Stomach (tissue), 9 donors: ENCODE data around the gene TLE3. TPM values are rescaled to one million over a fixed set of nuclear protein-coding genes. Genes with fewer than 3 reads are reported as not detected.

Source experiments
- DNase-seq, 2 donors: peaks; one replicate each; pipeline versions ENCODE4 v3.0.0 to v3.0.0-alpha.2; 2013 to 2019
- H3K27ac ChIP-seq, 5 donors: fragments of 200-600 bp in 4 of 5; sonication (generic) in 4 of 5; one replicate each; pipeline ENCODE4 v1.5.1; 2013 to 2019; ENCODE audit warnings: mild to moderate bottlenecking in 1 of 5, moderate library complexity in 1 of 5
- H3K27me3 ChIP-seq, 3 donors: fragments of 200-600 bp; sonication (generic); one replicate each; pipeline ENCODE4 v1.5.1; 2017 to 2019; ENCODE audit warnings: mixed run types in 1 of 3
- H3K36me3 ChIP-seq, 4 donors: fragments of 200-600 bp; sonication (generic); 1 replicate in 3 of 4; 2 replicates in 1 of 4; pipeline ENCODE4 v1.5.1; 2016 to 2019
- H3K4me1 ChIP-seq, 4 donors: fragments of 200-600 bp; sonication (generic); one replicate each; pipeline ENCODE4 v1.5.1; 2016 to 2019
- H3K4me3 ChIP-seq, 4 donors: fragments of 200-600 bp; sonication (generic) in 3 of 4; one replicate each; pipeline ENCODE4 v1.5.1; 2016 to 2019; ENCODE audit warnings: mild to moderate bottlenecking in 1 of 4
- H3K9me3 ChIP-seq, 4 donors: fragments of 200-600 bp; sonication (generic); one replicate each; pipeline ENCODE4 v1.5.1; 2016 to 2019
- EP300 ChIP-seq: sonication (generic); formaldehyde crosslinking; IDR thresholded peaks from one replicate; pipeline ENCODE4 v1.6.1; 2017; ENCODE audit warnings: antibody characterized with exemption
- POLR2A ChIP-seq, 4 donors: fragments of 450-650 bp; IDR thresholded peaks; one replicate each; pipeline ENCODE4 v1.6.1; 2016; ENCODE audit warnings: antibody characterized with exemption in 4 of 4, control low read depth in 2 of 4, mild to moderate bottlenecking in 1 of 4, moderate library complexity in 1 of 4
- POLR2AphosphoS5 ChIP-seq, 3 donors: sonication (generic); formaldehyde crosslinking; IDR thresholded peaks; one replicate each; pipeline ENCODE4 v1.6.1; 2016; ENCODE audit warnings: antibody characterized with exemption in 3 of 3
- WGBS, 5 donors: extraction: QIAGEN DNeasy Blood & Tissue Kit in 3 of 5; methylation state at CpG; one replicate each; pipeline versions ENCODE4 v1.1.5 to v1.1.7; 2013 to 2018; 5-methylcytosine and 5-hydroxymethylcytosine counted together
- intact Hi-C: fragments of 100-400 bp; cut with DNase I; formaldehyde crosslinking; loops from one replicate; pipeline ENCODE4 v1.15.1; 2023; ENCODE audit warnings: low total_unique reads
- polyA plus RNA-seq, 3 donors: library from polyadenylated mRNA; stranded (reverse); fragments of 200-250 nt; gene quantifications; one replicate each; pipeline ENCODE4 v1.2.3, GENCODE V29; 2013
- total RNA-seq, 5 donors: library from RNA; depleted of rRNA; stranded (reverse); fragments of >200 nt; gene quantifications; one replicate each; pipeline versions ENCODE4 v1.1.0 to v1.2.3, GENCODE V29; 2014 to 2016
- TF ChIP-seq, protein P1 (sequence below), 7 experiments: fragments of 450-650 bp in 4 of 7; fragments of 200-600 bp in 3 of 7; sonication (generic) in 3 of 7; IDR thresholded peaks; one replicate each; pipeline ENCODE4 v1.5.1; 2016 to 2019; ENCODE audit warnings: antibody characterized with exemption in 7 of 7, control low read depth in 2 of 7, mild to moderate bottlenecking in 1 of 7
- donor health status: healthy with polysubstance abuse.
- donor health status: Bipolar disorder and iron deficiency.
- donor health status: healthy.

Gene TLE3
- total and polyA plus RNA-seq, 8 donors, result 13.3 to 186 (median 30.9) TPM

DNA sequence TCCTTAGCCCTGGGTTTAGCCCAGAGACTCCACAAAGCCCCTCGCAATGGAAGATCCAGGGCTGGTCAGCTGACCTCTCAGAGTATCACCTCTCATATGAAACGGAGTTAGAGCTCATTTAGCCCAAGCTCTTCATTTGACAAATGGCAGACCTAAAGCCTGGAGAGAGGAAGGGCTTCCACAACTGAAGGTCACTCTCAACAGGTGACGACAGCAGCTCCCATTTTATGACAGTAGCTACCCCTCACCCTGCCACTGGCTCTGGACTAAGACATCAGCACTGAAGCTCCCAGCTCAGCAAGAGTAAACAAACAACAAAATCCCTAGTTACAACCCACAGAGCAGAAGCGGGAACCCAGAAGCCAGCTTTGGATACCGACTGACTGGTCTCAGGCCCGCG is 33.7 kb downstream of the TLE3 start:
- Histone ChIP-seq H3K4me1 (peaks cover 35 to 67% (median 57%) of the 10 kb centered on the region in 4 donors), H3K27ac (peak overlapping the region in 2 of 5 donors; percentile 0 to 47), H3K36me3 (peaks cover 56 to 100% (median 89%) of the 10 kb centered on the region in 4 donors), H3K27me3 (no peaks in the 10 kb centered on the region), H3K4me3 (no peak overlapping the region), H3K9me3 (no peaks in the 10 kb centered on the region)
- DNase-seq, result no peak
- 78 to 93% (median 89%) methylated on average over 7 of the region's 7 CpGs for WGBS, 5 donors
- intact Hi-C loops, result no loop called here
- TF ChIP-seq, protein P1, sequence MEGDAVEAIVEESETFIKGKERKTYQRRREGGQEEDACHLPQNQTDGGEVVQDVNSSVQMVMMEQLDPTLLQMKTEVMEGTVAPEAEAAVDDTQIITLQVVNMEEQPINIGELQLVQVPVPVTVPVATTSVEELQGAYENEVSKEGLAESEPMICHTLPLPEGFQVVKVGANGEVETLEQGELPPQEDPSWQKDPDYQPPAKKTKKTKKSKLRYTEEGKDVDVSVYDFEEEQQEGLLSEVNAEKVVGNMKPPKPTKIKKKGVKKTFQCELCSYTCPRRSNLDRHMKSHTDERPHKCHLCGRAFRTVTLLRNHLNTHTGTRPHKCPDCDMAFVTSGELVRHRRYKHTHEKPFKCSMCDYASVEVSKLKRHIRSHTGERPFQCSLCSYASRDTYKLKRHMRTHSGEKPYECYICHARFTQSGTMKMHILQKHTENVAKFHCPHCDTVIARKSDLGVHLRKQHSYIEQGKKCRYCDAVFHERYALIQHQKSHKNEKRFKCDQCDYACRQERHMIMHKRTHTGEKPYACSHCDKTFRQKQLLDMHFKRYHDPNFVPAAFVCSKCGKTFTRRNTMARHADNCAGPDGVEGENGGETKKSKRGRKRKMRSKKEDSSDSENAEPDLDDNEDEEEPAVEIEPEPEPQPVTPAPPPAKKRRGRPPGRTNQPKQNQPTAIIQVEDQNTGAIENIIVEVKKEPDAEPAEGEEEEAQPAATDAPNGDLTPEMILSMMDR (IDR thresholded peaks at IDR 0.05), result no peak
- TF ChIP-seq EP300 (no peak), POLR2A (IDR thresholded peaks at IDR 0.05) (no peak), POLR2AphosphoS5 (IDR thresholded peaks at IDR 0.05) (no peak)

DNA sequence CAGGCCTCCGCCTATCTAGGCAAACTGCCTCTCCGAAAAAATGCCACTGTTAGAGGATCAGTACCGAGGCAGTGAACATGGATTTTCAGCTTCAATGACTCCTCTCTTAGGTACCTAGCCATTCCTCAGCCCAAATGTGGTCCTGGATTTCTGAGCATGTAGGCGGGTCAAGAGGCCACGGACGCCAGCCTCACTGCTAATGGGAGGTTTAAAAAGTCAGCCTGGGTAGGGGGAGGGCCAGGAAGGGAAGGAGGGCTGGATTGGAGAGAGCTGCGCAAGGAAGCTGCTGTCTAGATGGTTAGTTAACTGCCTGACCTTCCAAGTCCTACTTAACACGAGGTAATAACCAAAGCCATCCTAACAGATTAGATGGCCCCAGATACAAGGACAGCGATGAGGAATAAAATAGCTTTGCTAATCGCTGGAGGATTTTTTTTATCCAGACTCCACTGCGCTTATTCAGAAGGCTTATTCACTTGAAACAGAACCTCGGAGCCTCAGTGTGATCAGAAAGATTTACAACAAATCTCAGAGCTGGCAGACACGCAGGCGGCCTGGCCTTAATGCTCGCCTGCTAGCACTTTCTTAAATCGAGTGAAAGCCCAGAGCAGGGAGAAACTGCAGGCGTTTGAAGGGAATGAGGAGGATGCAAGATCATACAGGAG is 34.3 kb downstream of the TLE3 start:
- Histone ChIP-seq H3K36me3 (peaks cover 56 to 100% (median 89%) of the 10 kb centered on the region in 4 donors), H3K27ac (peak overlapping the region in 2 of 5 donors; percentile 39 to 47), H3K4me3 (no peak overlapping the region), H3K9me3 (no peaks in the 10 kb centered on the region), H3K4me1 (peaks cover 29 to 63% (median 54%) of the 10 kb centered on the region in 4 donors), H3K27me3 (no peaks in the 10 kb centered on the region)
- TF ChIP-seq EP300 (no peak), POLR2A (IDR thresholded peaks at IDR 0.05) (no peak), POLR2AphosphoS5 (IDR thresholded peaks at IDR 0.05) (no peak)
- TF ChIP-seq, protein P1 (IDR thresholded peaks at IDR 0.05), result no peak
- intact Hi-C loops, result no loop called here
- WGBS, 5 donors, result 79 to 88% (median 82%) methylated on average over 17 of the region's 17 CpGs
- DNase-seq, result peak in 1 of 2 donors; percentile 47

DNA sequence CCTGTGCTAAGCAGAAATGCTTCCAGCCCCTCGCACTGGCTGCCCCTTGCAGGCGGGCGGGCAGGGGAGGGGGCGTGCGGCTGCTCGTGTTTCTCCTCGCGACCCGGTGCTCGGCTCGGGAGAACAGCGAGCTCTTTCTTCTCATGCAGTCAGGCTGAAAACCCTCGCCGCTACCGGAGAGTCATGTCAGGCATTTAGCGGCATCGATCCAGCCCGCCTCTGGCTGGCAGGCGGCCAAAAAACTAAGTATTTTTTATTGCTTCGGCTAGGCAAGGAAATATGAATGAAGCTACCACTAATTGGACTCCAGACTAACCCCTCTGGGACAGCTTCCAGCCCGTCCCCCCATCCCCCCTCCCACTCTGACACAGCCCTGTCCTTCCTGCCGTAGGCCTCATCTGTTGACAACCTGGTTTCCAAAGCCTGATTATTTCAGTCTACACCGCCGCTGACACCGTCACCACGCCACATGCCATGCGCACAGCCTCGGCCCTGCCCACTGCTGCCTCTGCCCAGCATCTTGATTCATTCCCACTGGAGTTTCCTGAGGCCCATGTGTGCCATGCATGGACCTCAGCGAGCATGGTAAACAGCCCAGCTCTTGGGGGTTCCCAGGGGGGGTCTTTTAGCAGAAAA is 35.3 kb downstream of the TLE3 start:
- intact Hi-C loops, result no loop called here
- H3K4me1 ChIP-seq, result peaks cover 29 to 59% (median 52%) of the 10 kb centered on the region in 4 donors
- TF ChIP-seq, protein P1 (IDR thresholded peaks at IDR 0.05), result no peak
- TF ChIP-seq POLR2AphosphoS5 (IDR thresholded peaks at IDR 0.05), result peak in 1 of 3 donors; percentile 20
- peak overlapping the region in 2 of 5 donors; percentile 39 to 47 for H3K27ac ChIP-seq
- no peaks in the 10 kb centered on the region for H3K27me3 ChIP-seq
- H3K4me3 ChIP-seq, result no peak overlapping the region
- 44 to 74% (median 61%) methylated on average over 29 of the region's 29 CpGs for WGBS, 5 donors
- peaks cover 62 to 100% (median 94%) of the 10 kb centered on the region in 4 donors for H3K36me3 ChIP-seq
- H3K9me3 ChIP-seq, result no peaks in the 10 kb centered on the region
- DNase-seq, result peak; percentile 43 to 92

DNA sequence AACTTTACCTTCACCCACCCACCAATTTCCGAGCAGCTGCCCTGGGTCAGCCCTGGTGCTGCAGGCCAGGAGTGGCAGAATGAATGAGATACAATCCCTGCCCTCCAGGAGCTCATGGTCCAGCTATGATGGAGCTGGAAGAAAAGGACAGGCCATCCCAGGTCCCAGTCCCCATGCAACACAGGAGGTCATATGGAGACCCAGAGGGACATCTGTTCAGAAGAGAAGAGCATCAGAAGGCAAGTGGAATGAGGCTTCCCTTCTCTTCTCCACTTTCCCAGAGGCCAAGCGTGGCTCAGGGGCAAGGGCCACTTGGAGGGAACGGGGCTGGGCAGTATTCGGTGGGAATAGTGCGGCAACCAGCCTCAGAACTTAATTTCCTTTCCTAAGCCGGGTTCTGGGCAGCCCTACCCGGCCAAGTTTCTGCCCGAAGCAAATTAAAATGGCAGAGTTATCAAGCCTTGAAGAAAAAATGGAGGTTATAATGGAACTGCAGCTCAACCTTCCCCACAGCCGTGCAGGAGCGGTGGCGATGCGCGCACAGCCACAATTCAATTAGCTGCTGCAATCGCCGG is 35.9 kb downstream of the TLE3 start:
- H3K4me3 ChIP-seq, result no peak overlapping the region
- H3K27ac ChIP-seq, result peak overlapping the region in 1 of 5 donors; percentile 47
- no peaks in the 10 kb centered on the region for H3K27me3 ChIP-seq
- TF ChIP-seq EP300 (no peak), POLR2A (IDR thresholded peaks at IDR 0.05) (no peak), POLR2AphosphoS5 (IDR thresholded peaks at IDR 0.05) (no peak)
- TF ChIP-seq, protein P1 (IDR thresholded peaks at IDR 0.05), result no peak
- intact Hi-C loops, result no loop called here
- 80 to 90% (median 87%) methylated on average over 15 of the region's 15 CpGs for WGBS, 5 donors
- peaks cover 29 to 54% (median 45%) of the 10 kb centered on the region in 4 donors for H3K4me1 ChIP-seq
- DNase-seq, result no peak
- H3K36me3 ChIP-seq, result peaks cover 69 to 100% (median 94%) of the 10 kb centered on the region in 4 donors
- H3K9me3 ChIP-seq, result no peaks in the 10 kb centered on the region
